MCF 10A (cell line): Measurements from ENCODE around the gene PBOV1. TPM values are rescaled to one million over a fixed set of nuclear protein-coding genes. Genes with fewer than 3 reads are reported as not detected.

Experiments
- BruUV-seq: library from RNA; stranded (reverse); fragments of 400-500 nt; replicated peaks from 2 replicates; lab custom pipeline; 2021; lab: Mats Ljungman, UMichigan
- CTCF ChIA-PET: fragments of 300-600 bp; sonication (Branson Sonifier 250); formaldehyde crosslinking; extraction: SDS; loops from one replicate; lab custom pipeline; 2021; ENCODE audit warnings: antibody characterized with exemption, inconsistent platforms; lab: Yijun Ruan, JAX
- POLR2A ChIA-PET: fragments of 300-600, 350-650 bp; sonication (Branson Sonifier 250); formaldehyde crosslinking; extraction: SDS; loops from one replicate; lab custom pipeline; 2020; ENCODE audit warnings: antibody characterized with exemption, inconsistent platforms; lab: Yijun Ruan, JAX
- DNase-seq: peaks from one replicate; pipeline ENCODE4 v3.0.0-alpha.2; 2018; ENCODE audit not compliant: unreplicated experiment
- H3K27ac Mint-ChIP-seq: one replicate; pipeline ENCODE4 v1.8.0; 2022; ENCODE audit warnings: mild to moderate bottlenecking, low read depth, mixed read lengths; ENCODE audit not compliant: unreplicated experiment
- H3K27me3 Mint-ChIP-seq: one replicate; pipeline ENCODE4 v1.8.0; 2022; ENCODE audit warnings: mixed read lengths; ENCODE audit not compliant: insufficient read depth, unreplicated experiment
- H3K36me3 Mint-ChIP-seq: one replicate; pipeline ENCODE4 v1.8.0; 2022; ENCODE audit warnings: mild to moderate bottlenecking, moderate library complexity, mixed read lengths; ENCODE audit not compliant: insufficient read depth, unreplicated experiment
- H3K4me1 Mint-ChIP-seq: one replicate; pipeline ENCODE4 v1.8.0; 2022; ENCODE audit warnings: mixed read lengths; ENCODE audit not compliant: insufficient read depth, unreplicated experiment
- H3K4me3 Mint-ChIP-seq: one replicate; pipeline ENCODE4 v1.8.0; 2022; ENCODE audit warnings: mild to moderate bottlenecking, moderate library complexity, mixed read lengths; ENCODE audit not compliant: unreplicated experiment
- H3K9me3 Mint-ChIP-seq: one replicate; pipeline ENCODE4 v1.8.0; 2022; ENCODE audit warnings: mixed read lengths; ENCODE audit not compliant: unreplicated experiment
- intact Hi-C: fragments of 100-400 bp; cut with micrococcal nuclease; formaldehyde crosslinking; loops from 2 replicates; pipeline ENCODE4 v1.14.1; 2022
- total RNA-seq: library from RNA; stranded (reverse); gene quantifications from 2 replicates; pipeline ENCODE4 v1.2.3, GENCODE V29; 2022
- TF ChIP-seq, protein P1 (sequence below): fragments of 200-600 bp; IDR thresholded peaks from one replicate; pipeline ENCODE4 v1.8.0; 2022; ENCODE audit warnings: antibody characterized with exemption, mild to moderate bottlenecking; ENCODE audit not compliant: unreplicated experiment

The PBOV1 gene
- total RNA-seq, 1 experiment from 2014 or later, result not detected

DNA sequence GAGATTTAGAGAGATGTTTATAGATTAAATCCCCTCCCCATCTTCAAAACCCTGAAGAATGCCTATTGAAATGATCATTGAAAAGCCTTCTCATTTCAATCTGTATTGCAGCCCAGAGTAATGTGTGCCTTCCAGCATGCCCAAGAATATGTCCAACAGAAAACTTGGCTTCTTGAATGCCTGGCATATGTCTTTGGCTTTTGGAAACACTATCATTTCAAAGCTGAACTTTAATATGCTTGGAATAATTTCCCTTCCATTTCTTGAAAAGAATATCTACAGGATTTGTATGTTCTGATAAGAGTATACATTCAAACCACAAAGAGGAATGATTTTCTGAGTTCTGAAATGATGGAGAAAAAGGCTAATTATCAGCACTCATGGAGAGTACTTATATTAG is 11.9 kb upstream of the PBOV1 start:
- intact Hi-C loops, result no loop called here
- Mint-ChIP-seq H3K4me3 (no peak overlapping the region), H3K27ac (no peak overlapping the region), H3K4me1 (no peaks in the 10 kb centered on the region), H3K27me3 (no peaks in the 10 kb centered on the region), H3K9me3 (no peaks in the 10 kb centered on the region), H3K36me3 (no peaks in the 10 kb centered on the region)
- no peak for DNase-seq
- CTCF ChIA-PET, result no interaction called here
- BruUV-seq, result no TSS peak
- POLR2A ChIA-PET, result interaction anchor here (0.6 to 1.0 kb wide), 2 partner anchors 9 to 1004 kb away, joined by 3 read pairs; no protein-coding TSS in a partner anchor
- TF ChIP-seq, protein P1, sequence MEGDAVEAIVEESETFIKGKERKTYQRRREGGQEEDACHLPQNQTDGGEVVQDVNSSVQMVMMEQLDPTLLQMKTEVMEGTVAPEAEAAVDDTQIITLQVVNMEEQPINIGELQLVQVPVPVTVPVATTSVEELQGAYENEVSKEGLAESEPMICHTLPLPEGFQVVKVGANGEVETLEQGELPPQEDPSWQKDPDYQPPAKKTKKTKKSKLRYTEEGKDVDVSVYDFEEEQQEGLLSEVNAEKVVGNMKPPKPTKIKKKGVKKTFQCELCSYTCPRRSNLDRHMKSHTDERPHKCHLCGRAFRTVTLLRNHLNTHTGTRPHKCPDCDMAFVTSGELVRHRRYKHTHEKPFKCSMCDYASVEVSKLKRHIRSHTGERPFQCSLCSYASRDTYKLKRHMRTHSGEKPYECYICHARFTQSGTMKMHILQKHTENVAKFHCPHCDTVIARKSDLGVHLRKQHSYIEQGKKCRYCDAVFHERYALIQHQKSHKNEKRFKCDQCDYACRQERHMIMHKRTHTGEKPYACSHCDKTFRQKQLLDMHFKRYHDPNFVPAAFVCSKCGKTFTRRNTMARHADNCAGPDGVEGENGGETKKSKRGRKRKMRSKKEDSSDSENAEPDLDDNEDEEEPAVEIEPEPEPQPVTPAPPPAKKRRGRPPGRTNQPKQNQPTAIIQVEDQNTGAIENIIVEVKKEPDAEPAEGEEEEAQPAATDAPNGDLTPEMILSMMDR, result no peak

DNA sequence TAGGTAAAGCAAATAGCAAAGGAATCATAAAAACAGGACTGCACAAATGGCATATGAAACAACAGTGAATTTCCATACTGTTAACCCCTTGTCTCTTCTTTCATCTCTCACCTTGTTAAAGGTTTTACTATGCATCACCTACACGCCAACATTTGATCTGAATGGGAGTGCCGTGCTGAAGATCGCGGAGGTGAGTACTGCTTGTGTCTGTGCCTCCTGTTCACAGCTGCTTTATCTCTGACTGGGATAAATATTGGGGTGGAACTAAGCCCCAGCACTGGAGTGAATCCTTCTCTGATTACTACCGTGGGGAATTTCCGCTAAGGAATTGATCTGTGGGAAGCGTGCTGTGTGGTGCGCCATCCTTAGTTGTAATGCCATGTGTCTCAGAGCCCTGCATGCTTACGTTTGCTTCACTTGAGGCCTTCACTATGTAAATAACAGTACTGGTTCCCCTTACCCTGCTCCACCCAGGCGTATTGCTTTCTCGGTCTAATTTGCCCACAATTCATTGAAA is 11.4 kb upstream of the PBOV1 start:
- DNase-seq, result no peak
- Mint-ChIP-seq H3K27me3 (no peaks in the 10 kb centered on the region), H3K4me1 (no peaks in the 10 kb centered on the region), H3K27ac (no peak overlapping the region), H3K36me3 (no peaks in the 10 kb centered on the region), H3K9me3 (no peaks in the 10 kb centered on the region), H3K4me3 (no peak overlapping the region)
- ChIA-PET POLR2A (no interaction called here), CTCF (no interaction called here)
- TF ChIP-seq, protein P1, result no peak
- intact Hi-C loops, result no loop called here
- BruUV-seq, result no TSS peak

DNA sequence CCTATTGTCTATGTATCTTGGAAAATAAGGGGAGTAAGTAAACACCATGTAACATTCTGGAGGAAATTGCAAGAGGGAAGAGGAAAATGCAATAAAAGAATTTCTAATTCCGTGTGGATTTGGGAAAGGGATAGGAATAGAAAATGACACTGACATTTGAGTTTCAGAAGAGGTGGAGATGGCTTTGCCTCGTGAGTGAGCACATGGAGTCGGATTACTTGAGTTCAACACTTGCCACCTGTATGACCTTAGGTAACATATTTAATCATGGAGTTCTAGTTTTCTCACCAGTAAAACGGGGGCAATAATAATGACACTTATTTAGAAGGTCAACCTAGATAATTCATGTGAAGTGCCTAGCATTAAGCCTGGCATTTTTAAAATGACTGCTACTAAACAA is 10.8 kb upstream of the PBOV1 start:
- POLR2A ChIA-PET, result no interaction called here
- Mint-ChIP-seq H3K4me1 (no peaks in the 10 kb centered on the region), H3K4me3 (no peak overlapping the region), H3K27ac (no peak overlapping the region), H3K27me3 (no peaks in the 10 kb centered on the region), H3K9me3 (no peaks in the 10 kb centered on the region), H3K36me3 (no peaks in the 10 kb centered on the region)
- BruUV-seq, result no TSS peak
- intact Hi-C loops, result no loop called here
- TF ChIP-seq, protein P1, result no peak
- DNase-seq, result no peak
- CTCF ChIA-PET, result no interaction called here

DNA sequence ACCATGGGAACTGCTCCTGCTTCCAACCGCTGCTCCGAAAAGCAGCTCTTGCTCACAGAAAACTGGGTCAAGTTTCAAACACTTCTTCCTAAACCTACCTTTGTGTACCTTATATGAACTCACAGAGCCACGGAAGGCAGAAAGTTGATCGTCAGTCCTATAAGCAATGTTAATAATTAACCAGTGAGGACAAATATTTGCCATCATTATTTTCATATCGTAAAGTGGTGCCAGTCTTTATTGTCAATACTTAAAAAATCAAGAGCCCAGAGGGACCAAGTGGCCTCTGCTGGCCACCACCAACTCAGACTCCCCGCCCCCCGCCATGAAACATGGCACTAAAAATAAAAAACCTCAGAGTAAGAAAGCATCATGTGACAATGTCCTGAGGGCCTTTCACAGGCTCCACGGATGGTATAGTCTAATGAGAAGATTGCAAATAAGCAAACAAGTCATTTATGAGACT is 9.1 kb upstream of the PBOV1 start:
- intact Hi-C loops, result no loop called here
- CTCF ChIA-PET, result no interaction called here
- no peak for DNase-seq
- H3K27me3 Mint-ChIP-seq, result no peaks in the 10 kb centered on the region
- no peak overlapping the region for H3K27ac Mint-ChIP-seq
- no TSS peak for BruUV-seq
- no peak overlapping the region for H3K4me3 Mint-ChIP-seq
- no peaks in the 10 kb centered on the region for H3K36me3 Mint-ChIP-seq
- H3K9me3 Mint-ChIP-seq, result no peaks in the 10 kb centered on the region
- H3K4me1 Mint-ChIP-seq, result no peaks in the 10 kb centered on the region
- POLR2A ChIA-PET, result no interaction called here
- TF ChIP-seq, protein P1, result no peak
